Bronchial epithelial cell (primary cell): ENCODE measurements around the gene CHN1. TPM values are rescaled to one million over a fixed set of nuclear protein-coding genes. Genes with fewer than 3 reads are reported as not detected.

ENCODE experiments used
- DNase-seq: peaks from one replicate; pipeline ENCODE4 v3.0.0-alpha.2; 2010; ENCODE audit warnings: low read depth
- FAIRE-seq: peaks from 2 replicates; lab custom pipeline; 2011; peaks lifted over from hg19 to GRCh38; lab: Jason Lieb, UNC
- H3K27me3 ChIP-seq: 2 replicates; pipeline ENCODE4 v1.5.1; 2011; ENCODE audit warnings: low read length; ENCODE audit not compliant: control insufficient read depth, insufficient read depth
- H3K36me3 ChIP-seq: 2 replicates; pipeline ENCODE4 v1.5.1; 2011; ENCODE audit warnings: low read length; ENCODE audit not compliant: control insufficient read depth, insufficient read depth
- H3K4me3 ChIP-seq: 2 replicates; pipeline ENCODE4 v1.5.1; 2011; ENCODE audit warnings: mild to moderate bottlenecking, low read depth, low read length, control low read depth
- CTCF ChIP-seq: IDR thresholded peaks from 2 replicates; pipeline ENCODE4 v1.5.1; 2011; ENCODE audit warnings: mild to moderate bottlenecking, moderate library complexity, low read length, control low read depth, inconsistent platforms; ENCODE audit not compliant: insufficient read depth, severe bottlenecking
- total RNA-seq: library from RNA; depleted of rRNA; stranded (reverse); fragments of >200 nt; gene quantifications from 2 replicates; pipeline ENCODE4 v1.2.1, GENCODE V29; 2014

The CHN1 gene
- total RNA-seq, 1 donor from 2014 or later = 2.6 TPM

- FAIRE-seq (no peak), DNase-seq (no peak)
- no peaks in the 10 kb centered on the region for H3K36me3 ChIP-seq
- H3K27me3 ChIP-seq = no peaks in the 10 kb centered on the region
- H3K4me3 ChIP-seq = no peak overlapping the region
- TF ChIP-seq CTCF = no peak
These were observed 17.7 kb upstream of the CHN1 start for GRCh38 chr2:175022923-175023322.

- DNase-seq = no peak
- FAIRE-seq = no peak
- no peaks in the 10 kb centered on the region for H3K36me3 ChIP-seq
- H3K4me3 ChIP-seq = no peak overlapping the region
- no peaks in the 10 kb centered on the region for H3K27me3 ChIP-seq
- TF ChIP-seq CTCF = no peak
These were observed 14.6 kb upstream of the CHN1 start for GRCh38 chr2:175019566-175020327.

- H3K36me3 ChIP-seq = no peaks in the 10 kb centered on the region
- FAIRE-seq = no peak
- no peak overlapping the region for H3K4me3 ChIP-seq
- DNase-seq = no peak
- no peak for TF ChIP-seq CTCF
- H3K27me3 ChIP-seq = no peaks in the 10 kb centered on the region
These were observed 12.6 kb upstream of the CHN1 start for GRCh38 chr2:175017618-175018414.

GRCh38 chr2:175015340-175015739, 10.2 kb upstream of the CHN1 start:
- FAIRE-seq = no peak
- H3K36me3 ChIP-seq = no peaks in the 10 kb centered on the region
- DNase-seq = no peak
- H3K4me3 ChIP-seq = no peak overlapping the region
- no peaks in the 10 kb centered on the region for H3K27me3 ChIP-seq
- TF ChIP-seq CTCF = no peak

- FAIRE-seq = no peak
- H3K4me3 ChIP-seq = no peak overlapping the region
- peaks cover 3% of the 10 kb centered on the region for H3K27me3 ChIP-seq
- TF ChIP-seq CTCF = no peak
- no peak for DNase-seq
- no peaks in the 10 kb centered on the region for H3K36me3 ChIP-seq
These were observed 7.3 kb upstream of the CHN1 start for GRCh38 chr2:175012516-175012915.
